H1 (cell line): Measurements from ENCODE around the gene DLEC1. TPM values are rescaled to one million over a fixed set of nuclear protein-coding genes. Genes with fewer than 3 reads are reported as not detected.

Experiments used
- CTCF ChIA-PET: fragments of 300-600 bp; sonication (Branson Sonifier 250); formaldehyde crosslinking; loops from one replicate; lab custom pipeline; 2021; ENCODE audit not compliant: partially characterized antibody; lab: Charles Lee
- POLR2A ChIA-PET: fragments of 300-600 bp; sonication (Branson Sonifier 250); formaldehyde crosslinking; loops from one replicate; lab custom pipeline; 2021; ENCODE audit warnings: inconsistent platforms; ENCODE audit not compliant: partially characterized antibody; lab: Charles Lee
- DNase-seq, 2 experiments: peaks; one replicate each; pipeline versions ENCODE4 v3.0.0 to v3.0.0-alpha.2; 2010 to 2022; ENCODE audit warnings: low spot score in 2 of 2, low read depth in 1 of 2, mixed read lengths in 1 of 2
- FAIRE-seq: peaks from 2 replicates; lab custom pipeline; 2011; peaks lifted over from hg19 to GRCh38; lab: Jason Lieb, UNC
- H2AFZ ChIP-seq: 2 replicates; pipeline ENCODE4 v1.8.1; 2012; ENCODE audit warnings: low read length, inconsistent platforms
- H2AK5ac ChIP-seq: 2 replicates; pipeline ENCODE4 v1.6.1; 2013; ENCODE audit warnings: low read depth, low read length
- H2BK120ac ChIP-seq: replicated peaks from 2 replicates; pipeline ENCODE3; 2013; ENCODE audit warnings: low read depth, low read length, inconsistent platforms
- H2BK12ac ChIP-seq: 2 replicates; pipeline ENCODE4 v1.6.1; 2013; ENCODE audit warnings: low read depth, low read length
- H2BK15ac ChIP-seq: 2 replicates; pipeline ENCODE4 v1.6.1; 2013; ENCODE audit warnings: low read length
- H2BK20ac ChIP-seq: 2 replicates; pipeline ENCODE4 v1.6.1; 2013; ENCODE audit warnings: low read length
- H2BK5ac ChIP-seq: 2 replicates; pipeline ENCODE4 v1.6.1; 2013; ENCODE audit warnings: low read depth, low read length
- H3K14ac ChIP-seq: 2 replicates; pipeline ENCODE4 v1.6.1; 2013; ENCODE audit warnings: inconsistent platforms; ENCODE audit not compliant: insufficient read length
- H3K18ac ChIP-seq: 2 replicates; pipeline ENCODE4 v1.6.1; 2013; ENCODE audit warnings: low read length; ENCODE audit errors: extremely low read depth
- H3K23ac ChIP-seq: 2 replicates; pipeline ENCODE4 v1.6.1; 2013; ENCODE audit warnings: inconsistent platforms; ENCODE audit not compliant: insufficient read length
- H3K23me2 ChIP-seq: 2 replicates; pipeline ENCODE4 v1.6.1; 2013; ENCODE audit warnings: low read depth, low read length
- H3K27ac ChIP-seq: 2 replicates; pipeline ENCODE4 v1.6.1; 2011; ENCODE audit warnings: low read depth, low read length, inconsistent platforms
- H3K27me3 ChIP-seq, 4 experiments: replicated peaks in 1 of 4; 1 replicate in 1 of 4; 2 replicates in 3 of 4; pipeline versions ENCODE4 v1.6.1 to v1.8.1; 2011 to 2013; ENCODE audit warnings: low read length in 3 of 4, mild to moderate bottlenecking in 3 of 4, inconsistent platforms in 2 of 4, mixed read lengths in 2 of 4, moderate library complexity in 1 of 4; ENCODE audit not compliant: control insufficient read depth in 3 of 4, insufficient read depth in 3 of 4; ENCODE audit errors: extremely low read depth in 1 of 4
- H3K36me3 ChIP-seq, 4 experiments: 2 replicates each; pipeline versions ENCODE4 v1.6.1 to v1.8.1; 2011 to 2013; ENCODE audit warnings: mild to moderate bottlenecking in 4 of 4, low read length in 3 of 4, moderate library complexity in 2 of 4, control low read depth in 1 of 4, inconsistent platforms in 1 of 4; ENCODE audit not compliant: insufficient read depth in 4 of 4, control insufficient read depth in 2 of 4
- H3K4ac ChIP-seq: replicated peaks from 2 replicates; pipeline ENCODE3; 2013; ENCODE audit warnings: low read length, low read depth, mixed read lengths, inconsistent platforms; ENCODE audit not compliant: insufficient read length
- H3K4me1 ChIP-seq, 4 experiments: replicated peaks in 1 of 4; 1 replicate in 1 of 4; 2 replicates in 3 of 4; pipeline versions ENCODE4 v1.6.1 to v1.8.1; 2011 to 2013; ENCODE audit warnings: low read length in 3 of 4, inconsistent platforms in 2 of 4, mixed read lengths in 1 of 4; ENCODE audit not compliant: insufficient read depth in 4 of 4, control insufficient read depth in 3 of 4
- H3K4me2 ChIP-seq, 2 experiments: 2 replicates each; pipeline versions ENCODE4 v1.6.1 to v1.8.1; 2011 to 2013; ENCODE audit warnings: low read depth in 2 of 2, low read length in 2 of 2, control low read depth in 1 of 2, inconsistent platforms in 1 of 2, mild to moderate bottlenecking in 1 of 2; ENCODE audit not compliant: insufficient read depth in 1 of 2
- H3K4me3 ChIP-seq, 4 experiments: fragments of 200-600, 300-600 bp in 1 of 4; sonication (generic), shearing (Covaris generic), sonication (Bioruptor Twin) in 1 of 4; 2 replicates each; pipeline versions ENCODE4 v1.5.1 to v1.8.1; 2011 to 2016; ENCODE audit warnings: low read length in 4 of 4, low read depth in 3 of 4, control low read depth in 2 of 4, inconsistent platforms in 2 of 4, mild to moderate bottlenecking in 2 of 4, mixed read lengths in 1 of 4, moderate library complexity in 1 of 4; ENCODE audit not compliant: insufficient read depth in 2 of 4; ENCODE audit errors: extremely low read depth in 1 of 4
- H3K56ac ChIP-seq: replicated peaks from 2 replicates; pipeline ENCODE3; 2013; ENCODE audit warnings: low read depth, mild to moderate bottlenecking, mixed read lengths, low read length, inconsistent platforms; ENCODE audit not compliant: insufficient read length
- H3K79me1 ChIP-seq: 2 replicates; pipeline ENCODE4 v1.6.1; 2013; ENCODE audit warnings: low read depth, low read length, control low read depth
- H3K79me2 ChIP-seq, 2 experiments: 2 replicates each; pipeline versions ENCODE4 v1.6.1 to v1.8.1; 2012 to 2013; ENCODE audit warnings: low read length in 2 of 2, mild to moderate bottlenecking in 2 of 2, inconsistent platforms in 1 of 2; ENCODE audit not compliant: insufficient read depth in 2 of 2, control insufficient read depth in 1 of 2
- H3K9ac ChIP-seq, 4 experiments: replicated peaks in 1 of 4; 1 replicate in 1 of 4; 2 replicates in 3 of 4; pipeline versions ENCODE4 v1.6.1 to v1.8.1; 2011 to 2013; ENCODE audit warnings: low read depth in 3 of 4, low read length in 3 of 4, control low read depth in 2 of 4, mild to moderate bottlenecking in 2 of 4, moderate library complexity in 2 of 4, inconsistent platforms in 1 of 4; ENCODE audit errors: extremely low read depth in 1 of 4
- H3K9me3 ChIP-seq, 2 experiments: 2 replicates each; pipeline versions ENCODE4 v1.6.1 to v1.8.1; 2012 to 2013; ENCODE audit warnings: mild to moderate bottlenecking in 2 of 2, moderate library complexity in 2 of 2, control low read depth in 1 of 2, inconsistent platforms in 1 of 2, low read depth in 1 of 2, low read length in 1 of 2, mixed read lengths in 1 of 2; ENCODE audit not compliant: insufficient read depth in 2 of 2
- H4K20me1 ChIP-seq, 2 experiments: replicated peaks in 1 of 2; 2 replicates each; pipeline versions ENCODE3 to v1.8.1; 2011 to 2013; ENCODE audit warnings: inconsistent platforms in 2 of 2, low read length in 2 of 2, mild to moderate bottlenecking in 1 of 2; ENCODE audit not compliant: insufficient read depth in 2 of 2, control insufficient read depth in 1 of 2
- H4K5ac ChIP-seq: 2 replicates; pipeline ENCODE4 v1.6.1; 2013; ENCODE audit warnings: low read length, low read depth, mixed read lengths, inconsistent platforms; ENCODE audit not compliant: insufficient read length
- H4K8ac ChIP-seq: 2 replicates; pipeline ENCODE4 v1.8.0; 2013; ENCODE audit warnings: mild to moderate bottlenecking, moderate library complexity, low read length, inconsistent platforms; ENCODE audit not compliant: insufficient read depth; ENCODE audit errors: extremely low read depth
- H4K91ac ChIP-seq: replicated peaks from 2 replicates; pipeline ENCODE3; 2013; ENCODE audit warnings: low read length, mixed read lengths, inconsistent platforms; ENCODE audit not compliant: insufficient read length
- ASH2L ChIP-seq: fragments of 200-600, 300-600 bp; sonication (generic); IDR thresholded peaks from one replicate; pipeline ENCODE4 v1.7.1; 2017; ENCODE audit warnings: low read length
- CBX5 ChIP-seq: fragments of 300-800, 300-1000 bp; sonication (generic); IDR thresholded peaks from 2 replicates; pipeline ENCODE4 v1.7.1; 2016; ENCODE audit warnings: antibody characterized with exemption, low read length, low read depth
- FOSL1 ChIP-seq: IDR thresholded peaks from 2 replicates; pipeline ENCODE4 v1.6.1; 2011; ENCODE audit warnings: mild to moderate bottlenecking, low read depth, low read length, moderate library complexity; ENCODE audit not compliant: insufficient read depth
- HDAC2 ChIP-seq, 2 experiments: fragments of 300-600 bp in 1 of 2; sonication (generic) in 1 of 2; IDR thresholded peaks; 2 replicates each; pipeline ENCODE4 v1.6.1; 2011 to 2012; ENCODE audit warnings: low read depth in 2 of 2, low read length in 2 of 2, mild to moderate bottlenecking in 2 of 2, moderate library complexity in 2 of 2, borderline replicate concordance in 1 of 2, inconsistent platforms in 1 of 2
- HDAC6 ChIP-seq: IDR thresholded peaks from one replicate; pipeline ENCODE4 v1.7.1; 2012; ENCODE audit warnings: low read depth, mild to moderate bottlenecking, inconsistent platforms, low read length, moderate library complexity
- JUND ChIP-seq: IDR thresholded peaks from 2 replicates; pipeline ENCODE4 v1.6.1; 2011; ENCODE audit warnings: mild to moderate bottlenecking, improper control_type of control experiment, low read length
- KDM4A ChIP-seq: IDR thresholded peaks from one replicate; pipeline ENCODE4 v1.7.1; 2012; ENCODE audit warnings: low read depth, mild to moderate bottlenecking, moderate library complexity, low read length, inconsistent platforms; ENCODE audit not compliant: severe bottlenecking
- RAD21 ChIP-seq, 2 experiments: IDR thresholded peaks in 1 of 2; conservative IDR thresholded peaks in 1 of 2; 2 replicates each; pipeline ENCODE4 v1.6.1; 2011; ENCODE audit warnings: low read depth in 2 of 2, low read length in 2 of 2, improper control_type of control experiment in 1 of 2, inconsistent platforms in 1 of 2, mild to moderate bottlenecking in 1 of 2, moderate library complexity in 1 of 2
- YY1 ChIP-seq: IDR thresholded peaks from 2 replicates; pipeline ENCODE4 v1.6.1; 2011; ENCODE audit warnings: low read depth, mild to moderate bottlenecking, low read length
- WGBS, 2 experiments: shearing (Covaris generic) in 1 of 2; methylation state at CpG; one replicate each; pipeline versions ENCODE4 v1.1.6 to v1.1.7; 2013 to 2015; ENCODE audit warnings: low lambda C conversion rate in 2 of 2, mixed read lengths in 2 of 2, inconsistent platforms in 1 of 2, low coverage in 1 of 2, missing lambda C conversion rate in 1 of 2; ENCODE audit not compliant: insufficient replicate concordance in 2 of 2, insufficient coverage in 1 of 2, insufficient read length in 1 of 2; ENCODE audit errors: extremely low coverage in 1 of 2, missing lambda C conversion rate in 1 of 2; 5-methylcytosine and 5-hydroxymethylcytosine counted together
- polyA plus RNA-seq, 7 experiments: library from polyadenylated mRNA; depleted of rRNA in 3 of 7; stranded (reverse) in 5 of 7; unstranded in 2 of 7; fragments of >200 nt in 5 of 7; fragments of 200-250 nt in 2 of 7; gene quantifications; 1 replicate in 5 of 7; 2 replicates in 1 of 7; 4 replicates in 1 of 7; pipeline versions ENCODE4 v1.2.1 to v1.2.3, GENCODE V29; 2011 to 2013; ENCODE audit warnings: missing spikeins in 2 of 7, mixed read lengths in 2 of 7
- total RNA-seq: library from RNA; stranded (reverse); fragmentation: NEBNext Ultra II Directional; extraction: Animal tissue kit (Norgen Biotek cat#: 25700); gene quantifications from 2 replicates; pipeline ENCODE4 v1.2.1, GENCODE V29; 2021
- TF ChIP-seq, protein P1 (sequence below): IDR thresholded peaks from 2 replicates; pipeline ENCODE4 v1.6.1; 2012; ENCODE audit warnings: inconsistent platforms

Gene DLEC1
- total and polyA plus RNA-seq, 2 of the 8 experiments (the other 6 are each of a cell fraction or from before 2014, with no cell fraction given) = 0.26 to 0.76 TPM

DNA sequence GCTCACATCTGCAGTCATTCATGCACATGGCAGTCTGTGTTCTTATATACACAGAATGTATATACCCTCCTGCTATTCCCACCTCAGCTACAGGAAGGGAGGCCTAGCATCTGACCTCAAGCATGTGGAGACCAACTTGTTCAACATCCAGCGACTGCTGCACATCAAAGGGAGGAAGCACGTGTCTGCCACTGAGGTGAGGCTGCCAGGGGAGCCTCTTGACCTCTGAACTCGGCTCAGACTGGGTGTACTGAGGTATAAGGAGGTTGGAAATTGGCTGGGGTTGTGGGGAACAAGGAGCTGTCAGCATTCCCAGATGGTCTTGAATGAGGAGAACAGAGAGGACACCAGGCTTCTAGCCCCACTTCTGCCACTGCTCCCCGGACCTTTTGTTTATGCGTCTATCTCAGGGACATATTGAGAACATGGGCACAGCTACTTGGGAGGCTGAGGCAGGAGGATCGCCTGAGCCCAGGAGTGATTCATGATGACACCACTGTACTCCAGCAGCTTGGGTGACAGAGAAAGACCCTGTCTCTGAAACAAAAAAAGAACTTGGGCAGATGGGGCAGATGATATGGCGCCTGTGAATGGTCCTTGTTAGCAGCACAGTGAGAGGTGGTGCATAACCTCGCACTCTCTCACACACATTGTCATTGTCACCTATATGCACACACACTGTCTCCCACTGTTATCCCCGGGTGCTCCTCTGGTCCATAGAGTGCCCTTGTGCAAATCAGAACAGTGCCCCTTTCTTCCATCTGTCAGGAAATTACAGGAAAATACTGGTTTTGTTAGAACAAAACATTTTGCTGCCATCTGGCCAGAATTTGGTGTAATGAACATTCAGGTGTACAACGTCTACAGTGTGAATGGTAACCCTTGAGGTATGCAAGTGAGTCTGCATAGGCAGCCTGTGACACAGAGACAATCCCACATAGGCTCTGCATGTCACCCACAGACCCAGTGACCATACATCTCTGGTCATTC lies 43.1 kb upstream of the DLEC1 start:
- no peak for FAIRE-seq
- Histone ChIP-seq H3K9me3 (no peaks in the 10 kb centered on the region), H2AK5ac (no peak overlapping the region), H2BK12ac (no peak overlapping the region), H3K56ac (no peak overlapping the region), H3K79me2 (no peaks in the 10 kb centered on the region), H3K79me1 (no peaks in the 10 kb centered on the region; the same call in 1 of the 2 replicates), H3K4me2 (no peak overlapping the region), H3K27ac (no peak overlapping the region), H2BK120ac (no peak overlapping the region), H4K8ac (no peak overlapping the region), H4K5ac (no peak overlapping the region), H3K36me3 (no peaks in the 10 kb centered on the region), H3K23ac (no peak overlapping the region), H3K14ac (no peak overlapping the region), H3K4me3 (no peak overlapping the region), H4K91ac (no peak overlapping the region), H3K27me3 (peaks cover 0 to 16% (median 7%) of the 10 kb centered on the region in 4 experiments; a peak in 4 of 7 replicates), H2BK20ac (no peak overlapping the region), H2BK15ac (no peak overlapping the region), H3K23me2 (peaks cover 11% of the 10 kb centered on the region), H4K20me1 (no peaks in the 10 kb centered on the region), H3K18ac (no peak overlapping the region), H3K4ac (no peak overlapping the region), H2AFZ (no peak overlapping the region), H3K9ac (no peak overlapping the region), H3K4me1 (peaks cover 0 to 17% (median 9%) of the 10 kb centered on the region in 4 experiments; a peak in 6 of 7 replicates), H2BK5ac (no peak overlapping the region)
- CTCF ChIA-PET = interaction anchor here (0.6 to 2.1 kb wide), 30 partner anchors 9 to 618 kb away, joined by 3 to 34 read pairs (median 4); no protein-coding TSS in a partner anchor
- 84% methylated on average over 10 of the region's 10 CpGs; no CpG with 5 or more reads in 1 of the 2 experiments for WGBS, 2 experiments
- POLR2A ChIA-PET = interaction anchor here (0.6 to 1.1 kb wide), 4 partner anchors 10 to 1401 kb away, joined by 3 to 4 read pairs (median 3); no protein-coding TSS in a partner anchor
- no peak for DNase-seq
- TF ChIP-seq KDM4A (no peak), ASH2L (no peak), JUND (no peak), HDAC2 (IDR thresholded peaks at IDR 0.05; ENCODE audit: borderline replicate concordance in 1 of 2, low read depth in 2 of 2, low read length in 2 of 2) (no peak), HDAC6 (no peak), RAD21 (IDR thresholded peaks at IDR 0.05 in 1 of 2, conservative IDR thresholded peaks at IDR 0.05 in 1 of 2; ENCODE audit: low read depth in 2 of 2, low read length in 2 of 2) (no peak), CBX5 (no peak), FOSL1 (no peak), YY1 (no peak)
- TF ChIP-seq, protein P1, sequence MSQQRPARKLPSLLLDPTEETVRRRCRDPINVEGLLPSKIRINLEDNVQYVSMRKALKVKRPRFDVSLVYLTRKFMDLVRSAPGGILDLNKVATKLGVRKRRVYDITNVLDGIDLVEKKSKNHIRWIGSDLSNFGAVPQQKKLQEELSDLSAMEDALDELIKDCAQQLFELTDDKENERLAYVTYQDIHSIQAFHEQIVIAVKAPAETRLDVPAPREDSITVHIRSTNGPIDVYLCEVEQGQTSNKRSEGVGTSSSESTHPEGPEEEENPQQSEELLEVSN = no peak
